WERI-Rb-1 (cell line): ENCODE results near the gene PNPLA5.

ENCODE experiments used
- DNase-seq: peaks from one replicate; pipeline ENCODE4 v3.0.0-alpha.2; 2020
- H3K27ac ChIP-seq: fragments of 250-450 bp; sonication (Bioruptor Pico); 2 replicates; pipeline ENCODE4 v1.5.1; 2020; ENCODE audit warnings: mild to moderate bottlenecking, moderate library complexity
- H3K27me3 ChIP-seq: fragments of 250-450 bp; sonication (Bioruptor Pico); 2 replicates; pipeline ENCODE4 v1.5.1; 2021; ENCODE audit warnings: mild to moderate bottlenecking, low read depth, moderate library complexity; ENCODE audit not compliant: insufficient read depth, severe bottlenecking
- H3K36me3 ChIP-seq: fragments of 250-450 bp; sonication (Bioruptor Pico); 2 replicates; pipeline ENCODE4 v1.5.1; 2020; ENCODE audit warnings: mild to moderate bottlenecking, moderate library complexity
- H3K4me3 ChIP-seq: 2 replicates; pipeline ENCODE4 v1.5.1; 2011; ENCODE audit warnings: low read depth, mild to moderate bottlenecking, control low read depth, low read length
- H3K9me3 ChIP-seq: fragments of 250-450 bp; sonication (Bioruptor Pico); 2 replicates; pipeline ENCODE4 v1.5.1; 2021; ENCODE audit warnings: mild to moderate bottlenecking, moderate library complexity; ENCODE audit not compliant: severe bottlenecking
- CTCF ChIP-seq: IDR thresholded peaks from 2 replicates; pipeline ENCODE4 v1.5.1; 2011; ENCODE audit warnings: low read depth, mild to moderate bottlenecking, control low read depth, inconsistent platforms, low read length

PNPLA5 gene

GRCh38 chr22:43840431-43840830 lies 51.4 kb downstream of the PNPLA5 start:
- TF ChIP-seq CTCF, result no peak
- Histone ChIP-seq H3K36me3 (peaks cover 46% of the 10 kb centered on the region), H3K9me3 (no peaks in the 10 kb centered on the region), H3K27me3 (no peaks in the 10 kb centered on the region), H3K27ac (no peak overlapping the region), H3K4me3 (no peak overlapping the region)
- DNase-seq, result no peak

- DNase-seq, result no peak
- Histone ChIP-seq H3K27me3 (no peaks in the 10 kb centered on the region), H3K4me3 (no peak overlapping the region), H3K9me3 (no peaks in the 10 kb centered on the region), H3K36me3 (peaks cover 50% of the 10 kb centered on the region), H3K27ac (no peak overlapping the region)
- no peak for TF ChIP-seq CTCF
These were observed 52.0 kb downstream of the PNPLA5 start for GRCh38 chr22:43839781-43840180.

- H3K27me3 ChIP-seq, result no peaks in the 10 kb centered on the region
- TF ChIP-seq CTCF, result no peak
- no peak overlapping the region for H3K27ac ChIP-seq
These were observed 53.1 kb downstream of the PNPLA5 start for GRCh38 chr22:43838571-43839307.

GRCh38 chr22:43838161-43838560 lies 53.7 kb downstream of the PNPLA5 start:
- Histone ChIP-seq H3K27me3 (no peaks in the 10 kb centered on the region), H3K36me3 (peaks cover 55% of the 10 kb centered on the region), H3K27ac (no peak overlapping the region), H3K9me3 (no peaks in the 10 kb centered on the region), H3K4me3 (no peak overlapping the region)
- no peak for DNase-seq
- no peak for TF ChIP-seq CTCF

More at GRCh38 chr22:43838571-43839307, 53.1 kb downstream of the PNPLA5 start:
- Histone ChIP-seq H3K4me3 (no peak overlapping the region), H3K36me3 (peaks cover 52% of the 10 kb centered on the region), H3K9me3 (no peaks in the 10 kb centered on the region)
- no peak for DNase-seq

- Histone ChIP-seq H3K27me3 (no peaks in the 10 kb centered on the region), H3K4me3 (no peak overlapping the region), H3K36me3 (peaks cover 60% of the 10 kb centered on the region), H3K27ac (no peak overlapping the region), H3K9me3 (no peaks in the 10 kb centered on the region)
- no peak for TF ChIP-seq CTCF
- DNase-seq, result no peak
These were observed 54.1 kb downstream of the PNPLA5 start for GRCh38 chr22:43837666-43838065.

- H3K27me3 ChIP-seq, result no peaks in the 10 kb centered on the region
- no peak for TF ChIP-seq CTCF
These were observed 56.1 kb downstream of the PNPLA5 start for GRCh38 chr22:43835736-43836135.

More at GRCh38 chr22:43835736-43836135, 56.1 kb downstream of the PNPLA5 start:
- Histone ChIP-seq H3K4me3 (no peak overlapping the region), H3K36me3 (peaks cover 65% of the 10 kb centered on the region), H3K9me3 (no peaks in the 10 kb centered on the region), H3K27ac (no peak overlapping the region)
- no peak for DNase-seq
